GM12864 (cell line): ENCODE results near the gene PDE11A.
"Not testable (repeated sequence)": the region's sequence is repeated elsewhere in the genome, so short reads cannot be mapped to it uniquely, and the experiment has no call there.

ENCODE experiments used
- DNase-seq: peaks from one replicate; pipeline ENCODE4 v3.0.0-alpha.2; 2011; ENCODE audit warnings: low read depth
- H3K4me3 ChIP-seq: 2 replicates; pipeline ENCODE4 v1.5.1; 2011; ENCODE audit warnings: mild to moderate bottlenecking, low read depth, low read length, control low read depth
- CTCF ChIP-seq: IDR thresholded peaks from 2 replicates; pipeline ENCODE4 v1.5.1; 2011; ENCODE audit warnings: low read depth, mild to moderate bottlenecking, moderate library complexity, low read length, control low read depth, inconsistent platforms; ENCODE audit errors: missing control alignments

Gene PDE11A

DNA sequence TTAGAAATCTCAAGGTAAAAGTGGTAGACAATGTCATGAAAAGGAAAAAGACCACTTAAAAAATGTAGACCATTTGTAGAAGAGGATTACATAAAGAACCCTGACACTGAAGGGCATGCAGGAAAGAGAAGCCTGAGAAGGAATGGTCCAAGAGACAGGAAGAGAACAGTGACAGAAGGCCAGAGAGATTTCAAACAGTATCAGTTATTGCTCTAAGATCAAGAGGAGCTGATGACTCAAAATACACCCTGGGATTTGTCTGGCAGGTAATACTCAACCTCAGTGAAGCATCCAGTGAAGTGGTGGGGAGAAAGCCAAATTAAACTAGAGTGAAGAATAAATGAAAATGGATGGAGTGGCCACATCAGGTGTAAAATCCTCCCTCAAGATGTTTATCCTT lies 100.5 kb downstream of the PDE11A start:
- H3K4me3 ChIP-seq = no peak overlapping the region
- no peak for TF ChIP-seq CTCF
- DNase-seq = no peak

DNA sequence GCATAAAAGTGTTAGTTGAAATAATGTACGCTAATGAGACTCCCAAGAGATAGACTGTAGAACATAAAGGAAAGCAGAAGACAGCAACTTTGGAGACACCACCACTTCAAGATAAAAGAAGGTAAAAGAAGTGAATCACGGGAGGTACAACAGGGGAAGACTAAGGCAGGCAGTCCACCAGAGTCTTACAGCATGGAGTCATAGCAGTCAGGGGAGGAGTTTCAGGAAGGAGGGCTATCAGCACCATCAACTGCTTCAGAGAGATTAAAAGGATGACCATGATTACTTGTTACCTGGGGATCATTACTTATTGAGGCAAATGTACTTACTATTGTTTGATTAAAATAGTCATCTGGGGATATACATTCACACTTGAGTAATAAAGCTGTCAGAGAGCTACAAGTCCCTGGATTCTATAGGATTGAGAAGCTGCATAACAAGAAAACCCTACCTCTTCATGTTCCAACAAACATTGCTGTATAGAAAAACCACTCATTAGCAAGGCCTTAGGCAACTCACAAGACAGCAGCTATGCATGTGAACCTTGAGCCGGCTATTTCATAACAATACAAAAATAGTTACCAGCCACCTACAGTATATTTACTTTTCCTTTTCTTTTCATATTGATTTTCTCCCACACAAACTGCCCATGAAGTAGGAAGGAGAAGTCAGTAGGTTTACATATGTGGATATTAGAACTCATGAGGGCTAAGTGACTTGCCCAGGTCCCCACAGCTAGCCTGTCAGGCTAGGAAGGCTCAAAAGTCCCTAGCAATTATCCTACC lies 101.7 kb downstream of the PDE11A start:
- no peak for DNase-seq
- no peak overlapping the region for H3K4me3 ChIP-seq
- no peak for TF ChIP-seq CTCF

DNA sequence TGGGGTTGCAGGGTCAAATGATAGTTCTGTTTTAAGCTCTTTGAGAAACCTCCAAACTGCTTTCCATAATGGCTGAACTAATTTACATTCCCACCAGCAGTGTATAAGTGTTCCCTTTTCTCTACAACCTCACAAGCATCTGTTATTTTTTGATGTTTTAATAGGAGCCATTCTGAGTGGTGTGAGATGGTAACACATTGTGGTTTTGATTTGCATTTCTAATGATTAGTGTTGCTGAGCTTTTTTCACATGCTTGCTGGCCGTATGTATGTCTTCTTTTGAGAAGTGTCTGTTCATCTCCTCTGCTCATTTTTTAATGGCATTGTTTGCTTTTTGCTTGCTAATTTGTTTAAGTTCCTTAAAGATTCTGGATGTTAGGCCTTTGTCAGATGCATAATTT lies 107.7 kb downstream of the PDE11A start:
- TF ChIP-seq CTCF = no peak
- no peak overlapping the region for H3K4me3 ChIP-seq
- no peak for DNase-seq

DNA sequence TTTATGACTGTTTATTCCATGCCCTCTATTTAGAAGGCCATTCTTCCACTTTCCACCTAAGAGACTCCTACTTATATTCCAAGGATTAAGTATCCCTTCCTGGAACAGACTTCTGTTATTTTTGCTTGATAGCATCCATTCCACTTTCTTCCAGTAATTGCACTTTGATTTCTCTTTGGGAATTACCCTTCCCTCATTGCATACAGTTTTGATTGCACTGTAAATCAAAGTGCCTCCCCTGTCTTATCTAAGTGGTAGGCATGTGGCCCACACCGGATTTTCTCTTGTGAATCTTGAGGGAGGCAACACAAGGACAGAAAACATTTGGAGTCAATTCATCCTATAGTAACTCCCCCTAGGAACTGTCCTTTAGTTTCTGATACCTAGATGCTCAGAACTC lies 120.4 kb downstream of the PDE11A start:
- no peak overlapping the region for H3K4me3 ChIP-seq
- no peak for DNase-seq
- no peak for TF ChIP-seq CTCF

GRCh38 chr2:177947598-177947997 lies 125.0 kb downstream of the PDE11A start:
- DNase-seq, H3K4me3 ChIP-seq: not testable (repeated sequence)

DNA sequence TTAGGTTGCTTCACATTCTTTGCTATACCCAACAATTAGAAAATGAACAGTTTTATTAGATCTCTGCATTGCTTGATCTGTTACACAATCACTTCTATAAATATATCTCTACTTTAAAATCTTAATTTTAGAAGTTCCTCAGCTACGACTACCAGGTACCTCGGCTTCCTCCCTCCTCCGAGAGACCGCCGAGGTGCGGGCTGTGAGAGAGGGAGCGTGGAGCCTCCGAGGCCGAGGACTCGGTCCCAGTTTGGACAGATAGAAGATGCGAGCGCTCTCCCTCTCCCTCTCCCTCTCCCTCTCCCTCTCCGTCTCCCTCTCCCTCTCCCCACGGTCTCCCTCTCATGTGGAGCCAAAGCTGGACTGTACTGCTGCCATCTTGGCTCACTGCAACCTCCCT lies 128.0 kb downstream of the PDE11A start:
- not testable (repeated sequence) for DNase-seq, H3K4me3 ChIP-seq

- H3K4me3 ChIP-seq = no peak overlapping the region
- no peak for DNase-seq
- TF ChIP-seq CTCF = no peak
Observed at GRCh38 chr2:177942731-177943130, 129.8 kb downstream of the PDE11A start.

DNA sequence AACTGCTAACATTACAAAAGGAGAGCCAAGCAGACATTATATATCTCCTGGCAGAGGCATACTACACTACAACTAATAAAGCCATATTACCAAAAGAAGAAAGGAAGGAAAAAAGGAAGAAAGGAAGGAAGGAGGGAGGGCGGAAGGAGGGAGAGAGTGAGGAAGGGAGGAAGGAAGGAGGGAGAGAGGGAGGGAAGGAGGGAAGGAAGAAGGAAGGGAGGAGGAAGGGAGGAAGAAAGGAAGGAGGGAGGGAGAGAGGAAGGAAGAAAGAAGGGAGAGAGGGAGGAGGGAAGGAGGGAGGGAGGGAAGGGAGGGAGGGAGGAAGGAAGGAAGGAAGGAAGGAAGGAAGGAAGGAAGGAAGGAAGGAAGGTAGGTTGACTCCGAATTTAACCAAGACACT lies 133.4 kb downstream of the PDE11A start:
- TF ChIP-seq CTCF = no peak
- H3K4me3 ChIP-seq = no peak overlapping the region
- no peak for DNase-seq
